Measurements from ENCODE around the gene MYO10.

GRCh38 chr5:16702964-16703363, 233.1 kb downstream of the MYO10 start:
- TF ChIP-seq CTCF (IDR thresholded peaks at IDR 0.05) (no peak), POLR2A (IDR thresholded peaks at IDR 0.05) (no peak)
